ENCODE data around the gene SLC29A2. TPM values are rescaled to one million over a fixed set of nuclear protein-coding genes. Genes with fewer than 3 reads are reported as not detected.

Gene SLC29A2
- polyA plus RNA-seq, 4 donors: 2.8 to 29.9 (median 17.9) TPM

GRCh38 chr11:66335531-66336233 lies 35.9 kb downstream of the SLC29A2 start:
- no peak for DNase-seq (ENCODE audit: low read depth in 4 of 4, low spot score in 3 of 4)

DNA sequence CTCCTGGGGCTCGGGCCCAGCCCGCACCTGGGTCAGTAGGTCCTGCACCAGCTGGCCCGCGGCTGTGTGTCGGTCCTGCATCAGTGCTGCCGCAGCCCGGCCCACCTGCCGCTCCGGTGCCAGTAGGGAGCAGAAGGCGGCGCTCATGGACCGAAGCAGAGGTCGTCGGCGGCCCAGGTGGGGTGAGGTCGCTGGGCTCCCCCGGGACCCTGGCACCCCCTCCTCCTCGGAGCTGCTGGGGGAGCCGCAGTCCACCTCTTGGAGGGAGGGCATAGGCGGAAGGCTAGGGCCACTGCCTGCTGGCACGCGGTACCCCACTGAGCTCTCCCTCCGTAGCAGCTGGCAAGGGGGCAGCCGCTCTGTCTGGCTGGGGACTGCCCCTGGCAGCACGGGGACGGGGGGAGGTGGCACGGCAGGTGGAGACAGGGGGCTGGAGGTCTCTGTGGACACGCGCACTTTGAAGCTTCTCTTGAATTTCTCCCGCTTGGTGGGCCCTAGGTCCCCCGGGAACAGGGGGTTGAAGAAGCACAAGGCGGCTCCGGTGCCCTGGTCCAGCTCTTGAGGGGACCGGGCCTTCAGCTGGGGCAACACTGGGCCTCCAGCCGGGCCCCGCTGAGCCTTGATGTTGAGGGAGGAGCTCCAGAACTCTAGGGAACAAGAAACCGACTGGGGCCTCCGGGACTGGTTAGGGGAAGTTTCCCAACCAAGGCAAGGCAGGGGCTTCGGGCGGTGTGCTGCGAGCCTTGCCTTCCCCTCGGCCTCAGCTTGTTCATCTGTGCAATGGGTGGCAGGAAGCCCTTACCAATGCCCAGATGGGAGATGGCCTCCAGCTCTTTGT lies 36.7 kb downstream of the SLC29A2 start:
- no peak for DNase-seq (ENCODE audit: low read depth in 4 of 4, low spot score in 3 of 4)

- no peak for DNase-seq (ENCODE audit: low read depth in 4 of 4, low spot score in 3 of 4)
These were observed 37.5 kb downstream of the SLC29A2 start for GRCh38 chr11:66333896-66334604.

- no peak for DNase-seq (ENCODE audit: low read depth in 4 of 4, low spot score in 3 of 4)
These were observed 38.2 kb downstream of the SLC29A2 start for GRCh38 chr11:66333220-66333877.

DNA sequence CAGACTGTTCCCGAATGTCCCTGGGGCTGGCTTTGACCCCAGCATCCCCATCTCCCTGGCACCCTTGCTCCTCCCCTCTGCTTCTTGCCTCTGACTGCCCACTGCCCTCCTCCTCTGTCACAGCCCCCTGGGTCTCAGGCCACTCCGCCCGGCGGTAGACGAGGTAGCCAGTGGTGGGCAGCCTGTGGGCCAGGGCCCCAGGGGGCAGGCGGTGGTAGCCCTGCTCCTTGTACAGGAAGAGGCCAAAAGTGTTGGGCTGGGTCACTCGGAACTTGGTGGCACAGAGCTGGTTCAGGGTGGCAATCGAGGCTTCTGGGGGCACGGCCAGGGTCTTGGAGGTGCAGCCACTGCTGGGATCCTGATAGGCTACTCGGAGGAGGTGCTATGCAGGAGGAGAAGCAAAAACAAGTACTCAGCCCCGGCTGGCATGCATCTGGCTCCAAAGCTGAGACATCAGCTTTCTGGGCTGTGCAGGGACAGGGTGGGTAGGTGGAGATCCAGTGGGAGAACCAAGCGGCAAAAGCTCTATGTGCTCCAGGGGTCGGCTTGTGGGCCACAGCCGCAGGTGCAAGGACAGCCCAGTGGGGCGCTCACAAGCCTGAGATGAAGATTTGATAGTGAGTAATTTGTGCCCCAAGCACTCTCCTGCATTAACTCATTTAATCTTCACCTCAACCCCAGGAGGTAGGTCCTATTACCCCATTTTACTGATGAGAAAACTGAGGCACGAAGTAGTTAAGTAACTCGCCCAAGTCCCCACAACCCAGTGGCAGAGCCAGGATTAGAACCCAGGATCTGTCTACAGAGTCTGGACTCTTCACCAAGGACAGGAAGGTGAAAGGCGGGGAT lies 39.0 kb downstream of the SLC29A2 start:
- no peak for DNase-seq (ENCODE audit: low read depth in 4 of 4, low spot score in 3 of 4)

DNA sequence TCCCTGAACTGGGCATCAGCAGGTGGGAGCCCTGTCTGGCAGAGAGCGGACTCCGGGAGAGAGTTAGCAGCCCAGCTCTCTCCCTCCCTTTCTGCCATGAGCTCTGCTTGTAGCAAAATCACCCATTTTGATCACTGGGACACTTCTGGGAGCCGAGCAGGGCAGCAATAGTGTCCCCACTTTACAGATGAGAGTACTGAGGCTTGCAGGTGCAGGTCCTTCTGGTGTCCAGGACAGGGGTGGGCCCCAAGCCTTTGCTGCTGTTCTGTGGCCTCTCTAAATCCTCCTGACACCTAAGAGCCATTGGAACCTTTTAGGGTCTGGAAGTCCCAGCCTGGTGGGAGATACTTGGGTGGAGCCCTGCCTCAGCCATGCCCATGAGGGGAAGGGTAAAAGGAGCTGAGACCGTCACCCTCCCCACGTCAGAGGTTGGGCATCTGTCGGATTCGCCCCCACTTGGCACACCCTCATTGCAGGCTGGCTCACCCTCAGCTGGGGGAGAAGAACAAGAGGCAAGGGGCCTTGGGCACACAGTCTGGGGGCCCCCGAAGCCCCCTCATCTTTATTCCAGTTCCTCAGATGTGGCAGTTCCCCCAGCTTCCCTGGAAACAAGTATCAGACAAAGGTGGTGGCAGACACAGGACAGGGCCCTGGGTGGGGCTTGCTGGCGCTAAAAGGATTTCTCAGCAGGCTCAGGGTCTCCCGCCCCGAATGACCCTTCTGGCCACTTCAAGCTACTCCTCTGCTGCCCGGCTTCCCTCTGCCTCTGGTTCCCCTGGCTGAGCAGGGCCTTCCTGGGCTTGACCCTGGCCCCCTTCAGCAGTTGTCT lies 39.8 kb downstream of the SLC29A2 start:
- no peak for DNase-seq (ENCODE audit: low read depth in 4 of 4, low spot score in 3 of 4)

- DNase-seq (ENCODE audit: low read depth in 4 of 4, low spot score in 3 of 4): no peak
These were observed 40.6 kb downstream of the SLC29A2 start for GRCh38 chr11:66330931-66331330.

GRCh38 chr11:66329165-66329673 lies 42.3 kb downstream of the SLC29A2 start:
- no peak for DNase-seq (ENCODE audit: low read depth in 4 of 4, low spot score in 3 of 4)

DNA sequence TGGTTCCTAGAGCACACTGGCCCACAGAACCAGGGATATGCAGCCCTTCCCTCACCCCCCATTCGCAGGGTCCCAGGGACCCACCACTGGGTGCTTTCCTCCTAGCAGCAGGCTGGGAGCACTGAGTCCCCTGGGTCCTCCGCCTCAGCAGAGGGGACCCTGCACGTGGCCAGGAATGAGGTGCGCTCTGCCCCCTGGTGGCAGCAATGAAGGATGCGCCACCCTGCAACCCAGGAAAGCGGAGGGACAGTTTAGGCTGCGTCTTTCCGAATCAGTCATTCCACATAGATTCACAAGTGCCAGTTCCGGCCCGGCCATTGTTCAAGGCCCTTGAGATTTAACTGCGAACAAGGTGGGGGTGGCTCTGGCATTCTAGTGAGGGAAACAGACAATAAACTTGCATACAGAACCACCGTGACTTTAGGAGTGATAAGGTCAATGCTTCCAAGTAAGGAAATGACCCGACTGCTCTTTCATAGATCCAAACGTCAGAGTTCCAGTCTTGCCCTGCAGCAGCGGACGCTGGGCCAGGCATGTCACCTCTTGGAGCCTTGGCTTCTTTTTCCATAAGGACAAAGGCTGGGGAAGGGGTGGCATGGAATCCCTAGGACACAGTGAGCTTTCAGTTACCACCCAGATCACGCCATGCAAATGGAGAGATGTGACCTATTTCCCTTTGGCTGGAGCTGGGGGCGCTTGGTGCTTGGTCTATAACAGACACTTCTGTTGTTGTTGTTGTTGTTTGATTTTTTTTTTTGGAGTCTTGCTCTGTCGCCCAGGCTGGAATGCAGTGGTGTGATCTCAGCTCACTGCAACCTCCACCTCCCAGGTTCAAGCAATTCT lies 43.0 kb downstream of the SLC29A2 start:
- no peak for DNase-seq (ENCODE audit: low read depth in 4 of 4, low spot score in 3 of 4)

DNA sequence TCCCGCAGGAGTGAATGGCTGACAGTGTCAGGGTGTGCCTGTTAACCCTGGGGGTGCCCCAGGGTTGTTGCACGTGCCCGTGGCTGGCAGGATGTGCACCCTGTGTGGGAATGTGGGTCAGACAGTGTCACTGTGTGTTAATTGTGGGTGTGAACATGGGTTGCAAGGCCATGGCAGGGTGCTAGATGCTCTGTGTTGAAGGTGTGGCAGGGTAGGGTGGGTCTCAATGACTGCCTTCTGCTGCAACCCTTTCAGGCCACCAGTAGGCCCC lies 43.6 kb downstream of the SLC29A2 start:
- no peak for DNase-seq (ENCODE audit: low read depth in 4 of 4, low spot score in 3 of 4)

- no peak for DNase-seq (ENCODE audit: low read depth in 4 of 4, low spot score in 3 of 4)
These were observed 44.2 kb downstream of the SLC29A2 start for GRCh38 chr11:66327171-66328030.

DNA sequence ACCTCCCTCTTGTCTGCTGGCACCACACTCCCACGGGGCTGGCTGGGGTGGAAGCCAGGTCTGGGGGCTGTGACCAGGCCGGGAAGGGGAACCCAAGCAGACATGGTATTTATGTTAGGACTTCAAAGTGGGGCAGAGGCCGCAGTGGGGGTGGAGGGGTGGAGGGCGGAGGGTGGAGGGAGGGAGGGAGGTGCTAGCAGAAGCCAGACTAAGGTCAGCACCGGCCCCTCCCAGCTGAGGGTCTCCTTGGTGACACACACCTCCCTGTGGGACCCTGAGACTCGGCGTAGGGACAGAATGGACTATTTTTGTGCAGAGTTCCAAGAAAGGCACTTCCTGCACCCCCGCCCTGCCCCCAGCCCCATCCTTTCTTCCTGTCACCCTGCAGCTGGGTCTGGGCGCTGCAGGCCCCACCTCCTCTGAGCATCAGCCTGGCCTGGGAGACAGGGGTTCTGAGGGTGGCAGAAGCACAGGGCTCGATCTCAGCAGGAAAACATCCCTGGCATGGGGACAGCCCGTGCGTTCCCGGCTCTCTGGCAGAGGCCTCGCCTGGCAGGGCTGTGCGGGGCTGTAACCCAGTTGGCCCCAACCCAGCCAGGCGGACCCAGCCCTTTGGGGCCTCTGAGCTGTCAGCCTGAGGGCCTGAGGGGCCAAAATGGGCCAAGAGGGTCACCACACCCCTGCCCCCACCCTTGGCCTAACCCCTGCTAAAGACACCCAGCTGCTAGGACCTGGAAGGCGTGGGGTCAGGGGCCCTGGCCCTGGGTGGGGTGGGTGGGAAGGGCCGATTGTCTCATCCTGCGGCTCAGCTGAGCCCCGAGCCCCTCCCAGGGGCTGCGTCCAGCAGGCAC lies 45.1 kb downstream of the SLC29A2 start:
- DNase-seq (ENCODE audit: low read depth in 4 of 4, low spot score in 3 of 4): no peak

GRCh38 chr11:66325263-66325671 lies 46.3 kb downstream of the SLC29A2 start:
- no peak for DNase-seq (ENCODE audit: low read depth in 4 of 4, low spot score in 3 of 4)

GRCh38 chr11:66324664-66325063 lies 46.9 kb downstream of the SLC29A2 start:
- no peak for DNase-seq (ENCODE audit: low read depth in 4 of 4, low spot score in 3 of 4)

GRCh38 chr11:66323684-66324083 lies 47.9 kb downstream of the SLC29A2 start:
- DNase-seq (ENCODE audit: low read depth in 4 of 4, low spot score in 3 of 4): no peak

DNA sequence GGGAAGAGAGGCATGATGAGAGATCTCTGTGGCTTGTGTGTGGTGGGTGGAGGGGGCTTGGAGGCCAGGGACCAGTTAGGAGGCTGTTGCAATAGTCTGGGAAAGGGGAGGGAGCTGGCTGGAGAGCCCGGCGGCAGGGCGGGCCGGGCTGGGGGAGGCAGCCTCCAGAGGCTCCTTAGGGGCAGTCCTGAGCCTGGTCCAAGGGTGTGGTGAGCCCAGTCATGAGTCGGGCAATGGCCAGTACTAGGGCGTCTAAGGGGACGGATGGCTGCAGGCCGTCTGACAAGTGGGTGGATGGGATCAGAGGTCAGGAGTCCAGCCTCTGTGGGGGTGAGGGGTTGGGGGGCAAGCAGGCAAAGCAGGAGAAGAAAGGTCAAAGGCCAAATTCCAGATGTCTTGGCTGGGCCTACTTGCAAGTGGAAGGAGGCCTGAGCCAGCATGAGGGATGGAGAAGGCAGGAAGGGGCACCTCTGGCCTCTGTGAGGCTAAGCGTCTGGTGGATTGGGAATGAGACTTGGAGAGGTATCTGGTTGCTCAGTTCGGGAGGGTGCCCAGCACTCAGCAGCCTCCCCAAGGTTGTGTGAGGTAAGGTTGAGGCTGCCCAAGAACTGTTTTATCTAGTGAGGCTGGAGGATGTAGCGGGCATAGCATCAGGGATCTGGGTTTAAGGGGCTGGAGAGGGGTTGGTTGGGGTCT lies 48.7 kb downstream of the SLC29A2 start:
- no peak for DNase-seq (ENCODE audit: low read depth in 4 of 4, low spot score in 3 of 4)
